HCT116 (cell line): ENCODE results near the gene ZNFX1.

Experiments
- CEBPB ChIP-seq: IDR thresholded peaks from 2 replicates; pipeline ENCODE4 v1.6.1; 2012; ENCODE audit warnings: low read depth
- EGR1 ChIP-seq: IDR thresholded peaks from 2 replicates; pipeline ENCODE4 v1.6.1; 2012; ENCODE audit warnings: low read depth
- EZH2 ChIP-seq: fragments of 200-600 bp; sonication (generic); IDR thresholded peaks from 2 replicates; pipeline ENCODE4 v1.6.1; 2017; ENCODE audit warnings: antibody characterized with exemption, mixed run types
- EZH2phosphoT487 ChIP-seq: fragments of 200-600 bp; IDR thresholded peaks from 2 replicates; pipeline ENCODE4 v1.6.1; 2018; ENCODE audit warnings: antibody characterized with exemption, borderline replicate concordance
- POLR2A ChIP-seq: IDR thresholded peaks from 2 replicates; pipeline ENCODE4 v1.7.0; 2011; ENCODE audit warnings: borderline replicate concordance; ENCODE audit not compliant: insufficient read depth, insufficient read length; ENCODE audit errors: extremely low read depth
- POLR2AphosphoS5 ChIP-seq: IDR thresholded peaks from 2 replicates; pipeline ENCODE4 v1.6.1; 2011; ENCODE audit warnings: mild to moderate bottlenecking, low read depth, low read length, moderate library complexity
- RAD21 ChIP-seq: IDR thresholded peaks from 2 replicates; pipeline ENCODE4 v1.6.1; 2012; ENCODE audit warnings: low read depth, mild to moderate bottlenecking
- SIN3A ChIP-seq: IDR thresholded peaks from 2 replicates; pipeline ENCODE4 v1.6.1; 2012; ENCODE audit warnings: low read depth
- SP1 ChIP-seq: IDR thresholded peaks from 2 replicates; pipeline ENCODE4 v1.6.1; 2012; ENCODE audit warnings: low read depth
- SRF ChIP-seq: IDR thresholded peaks from 2 replicates; pipeline ENCODE4 v1.6.1; 2012; ENCODE audit warnings: low read depth
- TCF7L2 ChIP-seq: IDR thresholded peaks from 2 replicates; pipeline ENCODE4 v1.7.0; 2011; ENCODE audit warnings: borderline replicate concordance, inconsistent platforms; ENCODE audit not compliant: insufficient read depth, insufficient read length; ENCODE audit errors: extremely low read depth
- TF ChIP-seq, protein P1 (sequence below), 3 experiments: fragments of 200-600 bp in 1 of 3; sonication (generic) in 1 of 3; IDR thresholded peaks in 2 of 3; conservative IDR thresholded peaks in 1 of 3; 2 replicates each; pipeline ENCODE4 v1.5.1; 2012 to 2017; ENCODE audit warnings: low read depth in 2 of 3, low read length in 2 of 3, antibody characterized with exemption in 1 of 3, borderline replicate concordance in 1 of 3, control low read depth in 1 of 3, mild to moderate bottlenecking in 1 of 3, mixed read lengths in 1 of 3, mixed run types in 1 of 3, moderate library complexity in 1 of 3; ENCODE audit not compliant: insufficient read depth in 1 of 3
- TF ChIP-seq, protein P2 (sequence below): IDR thresholded peaks from 2 replicates; pipeline ENCODE4 v1.6.1; 2012

DNA sequence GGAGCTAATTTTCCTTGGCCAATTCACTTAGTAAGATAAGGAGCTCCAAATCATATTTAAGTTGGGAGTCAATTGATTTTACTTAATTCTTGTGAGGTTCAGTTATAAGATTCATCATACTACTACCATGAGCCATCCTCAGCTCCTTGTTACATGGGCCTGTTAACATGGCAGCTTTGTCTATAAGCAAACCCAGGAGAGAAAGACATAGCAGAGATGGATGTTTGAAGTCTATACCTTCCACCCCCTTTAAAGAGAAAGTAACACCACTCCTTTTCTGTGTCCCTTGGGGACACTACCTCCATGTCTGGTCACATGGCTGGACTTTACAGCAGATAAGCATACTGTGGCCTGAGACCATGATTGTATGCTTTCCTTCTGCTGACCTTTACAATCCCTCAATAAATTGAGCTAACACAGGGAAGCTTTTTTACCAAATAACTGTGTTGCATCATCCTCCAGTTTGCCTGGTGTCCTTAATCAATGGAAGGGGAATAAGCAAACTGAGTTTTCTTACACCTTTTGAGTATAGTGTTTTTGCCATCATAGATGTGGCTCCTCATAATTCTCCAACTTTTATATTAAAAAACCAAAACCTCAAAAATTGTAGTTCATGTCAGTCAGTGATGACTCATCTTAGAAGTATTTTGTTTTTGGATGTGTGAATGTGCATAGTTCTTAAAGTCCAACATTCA is 9.8 kb upstream of the ZNFX1 start:
- TF ChIP-seq POLR2A (no peak), EGR1 (no peak), EZH2phosphoT487 (no peak), TCF7L2 (no peak), EZH2 (no peak), POLR2AphosphoS5 (no peak; the same call in 1 of the 2 replicates), SRF (no peak), RAD21 (no peak), SP1 (no peak; the same call in 1 of the 2 replicates), CEBPB (no peak; the same call in 1 of the 2 replicates), SIN3A (no peak)
- TF ChIP-seq, protein P1, sequence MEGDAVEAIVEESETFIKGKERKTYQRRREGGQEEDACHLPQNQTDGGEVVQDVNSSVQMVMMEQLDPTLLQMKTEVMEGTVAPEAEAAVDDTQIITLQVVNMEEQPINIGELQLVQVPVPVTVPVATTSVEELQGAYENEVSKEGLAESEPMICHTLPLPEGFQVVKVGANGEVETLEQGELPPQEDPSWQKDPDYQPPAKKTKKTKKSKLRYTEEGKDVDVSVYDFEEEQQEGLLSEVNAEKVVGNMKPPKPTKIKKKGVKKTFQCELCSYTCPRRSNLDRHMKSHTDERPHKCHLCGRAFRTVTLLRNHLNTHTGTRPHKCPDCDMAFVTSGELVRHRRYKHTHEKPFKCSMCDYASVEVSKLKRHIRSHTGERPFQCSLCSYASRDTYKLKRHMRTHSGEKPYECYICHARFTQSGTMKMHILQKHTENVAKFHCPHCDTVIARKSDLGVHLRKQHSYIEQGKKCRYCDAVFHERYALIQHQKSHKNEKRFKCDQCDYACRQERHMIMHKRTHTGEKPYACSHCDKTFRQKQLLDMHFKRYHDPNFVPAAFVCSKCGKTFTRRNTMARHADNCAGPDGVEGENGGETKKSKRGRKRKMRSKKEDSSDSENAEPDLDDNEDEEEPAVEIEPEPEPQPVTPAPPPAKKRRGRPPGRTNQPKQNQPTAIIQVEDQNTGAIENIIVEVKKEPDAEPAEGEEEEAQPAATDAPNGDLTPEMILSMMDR (IDR thresholded peaks at IDR 0.05 in 2 of 3, conservative IDR thresholded peaks at IDR 0.05 in 1 of 3; ENCODE audit: borderline replicate concordance in 1 of 3, insufficient read depth in 1 of 3, low read depth in 2 of 3, low read length in 2 of 3), result no peak
- TF ChIP-seq, protein P2, sequence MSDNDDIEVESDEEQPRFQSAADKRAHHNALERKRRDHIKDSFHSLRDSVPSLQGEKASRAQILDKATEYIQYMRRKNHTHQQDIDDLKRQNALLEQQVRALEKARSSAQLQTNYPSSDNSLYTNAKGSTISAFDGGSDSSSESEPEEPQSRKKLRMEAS, result no peak
